Liver (tissue), 9 donors: ENCODE data around the gene FIBP. TPM values are rescaled to one million over a fixed set of nuclear protein-coding genes. Genes with fewer than 3 reads are reported as not detected.
"Not testable (repeated sequence)": the region's sequence is repeated elsewhere in the genome, so short reads cannot be mapped to it uniquely, and the experiment has no call there.

Source experiments
- DNase-seq: peaks from one replicate; pipeline ENCODE4 v3.0.0-alpha.2; 2017; ENCODE audit warnings: low spot score
- H3K27ac ChIP-seq, 2 donors: one replicate each; pipeline ENCODE4 v1.7.0; 2013; ENCODE audit warnings: inconsistent platforms in 2 of 2, low read length in 2 of 2, control low read depth in 1 of 2, low read depth in 1 of 2, mild to moderate bottlenecking in 1 of 2
- H3K27me3 ChIP-seq, 4 donors: one replicate each; pipeline versions ENCODE4 v1.6.1 to v1.7.0; 2013; ENCODE audit warnings: low read length in 3 of 4, inconsistent platforms in 1 of 4, mild to moderate bottlenecking in 1 of 4, moderate library complexity in 1 of 4; ENCODE audit not compliant: control insufficient read depth in 4 of 4, insufficient read depth in 4 of 4
- H3K36me3 ChIP-seq, 4 donors: one replicate each; pipeline versions ENCODE4 v1.6.1 to v1.7.0; 2013; ENCODE audit warnings: low read length in 3 of 4, mild to moderate bottlenecking in 3 of 4, low read depth in 1 of 4, moderate library complexity in 1 of 4; ENCODE audit not compliant: control insufficient read depth in 4 of 4, insufficient read depth in 3 of 4
- H3K4me1 ChIP-seq, 4 donors: one replicate each; pipeline versions ENCODE4 v1.6.1 to v1.7.0; 2013; ENCODE audit warnings: low read length in 3 of 4, mild to moderate bottlenecking in 3 of 4, moderate library complexity in 1 of 4; ENCODE audit not compliant: control insufficient read depth in 4 of 4, insufficient read depth in 4 of 4
- H3K4me3 ChIP-seq, 3 donors: one replicate each; pipeline versions ENCODE4 v1.6.1 to v1.7.0; 2013; ENCODE audit warnings: low read length in 3 of 3, control low read depth in 1 of 3, low read depth in 1 of 3, mild to moderate bottlenecking in 1 of 3
- H3K9ac ChIP-seq, 2 donors: one replicate each; pipeline ENCODE4 v1.7.0; 2013; ENCODE audit warnings: low read length in 2 of 2, mild to moderate bottlenecking in 2 of 2, moderate library complexity in 2 of 2, control low read depth in 1 of 2, low read depth in 1 of 2
- H3K9me3 ChIP-seq, 4 donors: one replicate each; pipeline versions ENCODE4 v1.6.1 to v1.7.0; 2013; ENCODE audit warnings: low read length in 3 of 4; ENCODE audit not compliant: control insufficient read depth in 4 of 4
- EGR1 ChIP-seq, 2 donors: IDR thresholded peaks; 2 replicates each; pipeline ENCODE4 v1.6.1; 2016 to 2018; ENCODE audit warnings: antibody characterized with exemption in 2 of 2, low read depth in 2 of 2
- HNF4A ChIP-seq, 2 donors: conservative IDR thresholded peaks; 2 replicates each; pipeline ENCODE4 v1.6.1; 2016; ENCODE audit warnings: antibody characterized with exemption in 2 of 2, mild to moderate bottlenecking in 2 of 2
- HNF4G ChIP-seq: IDR thresholded peaks from 2 replicates; pipeline ENCODE4 v1.6.1; 2016; ENCODE audit warnings: antibody characterized with exemption
- MAX ChIP-seq: IDR thresholded peaks from 2 replicates; pipeline ENCODE4 v1.6.1; 2016; ENCODE audit warnings: antibody characterized with exemption
- NR2F2 ChIP-seq: IDR thresholded peaks from 2 replicates; pipeline ENCODE4 v1.6.1; 2016; ENCODE audit warnings: antibody characterized with exemption
- RAD21 ChIP-seq, 2 donors: IDR thresholded peaks; 2 replicates each; pipeline ENCODE4 v1.6.1; 2016; ENCODE audit warnings: antibody characterized with exemption in 2 of 2, mild to moderate bottlenecking in 2 of 2
- ZBTB33 ChIP-seq: IDR thresholded peaks from 2 replicates; pipeline ENCODE4 v1.6.1; 2016; ENCODE audit warnings: antibody characterized with exemption
- WGBS: extraction: QIAGEN DNeasy Blood & Tissue Kit; methylation state at CpG from one replicate; pipeline ENCODE4 v1.1.7; 2013; 5-methylcytosine and 5-hydroxymethylcytosine counted together
- polyA plus RNA-seq, 2 donors: library from polyadenylated mRNA; stranded (reverse) in 1 of 2; unstranded in 1 of 2; fragments of 200-250 nt in 1 of 2; fragments of >200 nt in 1 of 2; fragmentation: Nextera tagmentation in 1 of 2; extraction: Ambion mirVana in 1 of 2; gene quantifications; one replicate each; pipeline versions ENCODE4 v1.2.1 to v1.2.3, GENCODE V29; 2013 to 2015
- total RNA-seq, 2 donors: library from RNA; depleted of rRNA; stranded (reverse); fragments of >200 nt; gene quantifications; one replicate each; pipeline ENCODE4 v1.2.3, GENCODE V29; 2014
- TF ChIP-seq, protein P1 (sequence below): fragments of 150-350 bp; IDR thresholded peaks from 2 replicates; pipeline ENCODE4 v1.5.1; 2017; ENCODE audit warnings: improper control_type of control experiment, low read depth, low read length; ENCODE audit not compliant: missing input control
- TF ChIP-seq, protein P2 (sequence below): IDR thresholded peaks from 2 replicates; pipeline ENCODE4 v1.6.1; 2016; ENCODE audit warnings: antibody characterized with exemption, mild to moderate bottlenecking
- donor health status: healthy.
- donor health status: healthy.
- donor health status: healthy.
- donor health status: healthy.
- donor health status: healthy.

The FIBP gene
- total and polyA plus RNA-seq, 4 donors: 23.7 to 45.4 (median 29.1) TPM

- H3K36me3 ChIP-seq: peaks cover 13 to 31% (median 16%) of the 10 kb centered on the region in 4 donors
- no peak overlapping the region for H3K9ac ChIP-seq
- H3K4me1 ChIP-seq: peaks cover 0 to 4% (median under 1%) of the 10 kb centered on the region in 4 donors
- no peak overlapping the region for H3K27ac ChIP-seq
- no peak for DNase-seq
- H3K4me3 ChIP-seq: no peak overlapping the region
- 81% methylated on average over 20 of the region's 20 CpGs for WGBS
- H3K9me3 ChIP-seq: peaks cover 0 to 7% (median 2%) of the 10 kb centered on the region in 4 donors
- no peaks in the 10 kb centered on the region for H3K27me3 ChIP-seq
- no peak for TF ChIP-seq EGR1 (IDR thresholded peaks at IDR 0.05; ENCODE audit: low read depth in 2 of 2)
- no peak for TF ChIP-seq ZBTB33
These were observed 37.8 kb downstream of the FIBP start for GRCh38 chr11:65850217-65851082.

DNA sequence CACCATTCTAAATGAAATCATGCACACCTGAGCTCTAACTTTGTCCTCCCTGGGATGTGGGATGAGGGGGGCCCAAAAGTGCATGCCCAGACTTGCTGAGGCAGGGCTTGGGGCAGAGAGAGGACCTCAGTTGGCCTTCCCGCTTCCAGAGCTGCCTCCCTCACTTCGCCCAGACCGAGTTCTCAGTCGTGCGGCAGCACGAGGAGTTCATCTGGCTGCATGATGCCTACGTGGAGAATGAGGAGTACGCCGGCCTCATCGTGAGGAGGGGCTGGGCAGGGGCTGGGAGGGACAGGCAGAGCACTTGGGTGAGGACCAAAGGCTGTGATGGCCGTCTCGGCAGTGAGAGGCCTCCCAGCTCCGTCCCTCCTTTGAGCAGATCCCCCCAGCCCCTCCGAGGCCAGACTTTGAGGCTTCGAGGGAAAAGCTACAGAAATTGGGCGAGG, 38.5 kb downstream of the FIBP start:
- Histone ChIP-seq H3K4me3 (no peak overlapping the region), H3K4me1 (no peaks in the 10 kb centered on the region), H3K27me3 (no peaks in the 10 kb centered on the region), H3K9me3 (peaks cover 0 to 7% (median 2%) of the 10 kb centered on the region in 4 donors), H3K36me3 (peaks cover 9 to 25% (median 13%) of the 10 kb centered on the region in 4 donors), H3K9ac (no peak overlapping the region), H3K27ac (no peak overlapping the region)
- DNase-seq: no peak
- whole genome bisulfite sequencing: 56% methylated on average over 16 of the region's 16 CpGs
- TF ChIP-seq RAD21 (IDR thresholded peaks at IDR 0.05) (no peak), HNF4A (conservative IDR thresholded peaks at IDR 0.05) (no peak), MAX (no peak)

- Histone ChIP-seq H3K27ac (no peak overlapping the region), H3K9ac (no peak overlapping the region), H3K36me3 (peaks cover 8 to 20% (median 11%) of the 10 kb centered on the region in 4 donors), H3K4me1 (no peaks in the 10 kb centered on the region), H3K27me3 (no peaks in the 10 kb centered on the region), H3K4me3 (no peak overlapping the region), H3K9me3 (peaks cover 0 to 7% (median 2%) of the 10 kb centered on the region in 4 donors)
- DNase-seq: no peak
- TF ChIP-seq NR2F2 (no peak), EGR1 (IDR thresholded peaks at IDR 0.05; ENCODE audit: low read depth in 2 of 2) (no peak), HNF4G (no peak)
- TF ChIP-seq, protein P1, sequence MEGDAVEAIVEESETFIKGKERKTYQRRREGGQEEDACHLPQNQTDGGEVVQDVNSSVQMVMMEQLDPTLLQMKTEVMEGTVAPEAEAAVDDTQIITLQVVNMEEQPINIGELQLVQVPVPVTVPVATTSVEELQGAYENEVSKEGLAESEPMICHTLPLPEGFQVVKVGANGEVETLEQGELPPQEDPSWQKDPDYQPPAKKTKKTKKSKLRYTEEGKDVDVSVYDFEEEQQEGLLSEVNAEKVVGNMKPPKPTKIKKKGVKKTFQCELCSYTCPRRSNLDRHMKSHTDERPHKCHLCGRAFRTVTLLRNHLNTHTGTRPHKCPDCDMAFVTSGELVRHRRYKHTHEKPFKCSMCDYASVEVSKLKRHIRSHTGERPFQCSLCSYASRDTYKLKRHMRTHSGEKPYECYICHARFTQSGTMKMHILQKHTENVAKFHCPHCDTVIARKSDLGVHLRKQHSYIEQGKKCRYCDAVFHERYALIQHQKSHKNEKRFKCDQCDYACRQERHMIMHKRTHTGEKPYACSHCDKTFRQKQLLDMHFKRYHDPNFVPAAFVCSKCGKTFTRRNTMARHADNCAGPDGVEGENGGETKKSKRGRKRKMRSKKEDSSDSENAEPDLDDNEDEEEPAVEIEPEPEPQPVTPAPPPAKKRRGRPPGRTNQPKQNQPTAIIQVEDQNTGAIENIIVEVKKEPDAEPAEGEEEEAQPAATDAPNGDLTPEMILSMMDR: no peak
- TF ChIP-seq, protein P2, sequence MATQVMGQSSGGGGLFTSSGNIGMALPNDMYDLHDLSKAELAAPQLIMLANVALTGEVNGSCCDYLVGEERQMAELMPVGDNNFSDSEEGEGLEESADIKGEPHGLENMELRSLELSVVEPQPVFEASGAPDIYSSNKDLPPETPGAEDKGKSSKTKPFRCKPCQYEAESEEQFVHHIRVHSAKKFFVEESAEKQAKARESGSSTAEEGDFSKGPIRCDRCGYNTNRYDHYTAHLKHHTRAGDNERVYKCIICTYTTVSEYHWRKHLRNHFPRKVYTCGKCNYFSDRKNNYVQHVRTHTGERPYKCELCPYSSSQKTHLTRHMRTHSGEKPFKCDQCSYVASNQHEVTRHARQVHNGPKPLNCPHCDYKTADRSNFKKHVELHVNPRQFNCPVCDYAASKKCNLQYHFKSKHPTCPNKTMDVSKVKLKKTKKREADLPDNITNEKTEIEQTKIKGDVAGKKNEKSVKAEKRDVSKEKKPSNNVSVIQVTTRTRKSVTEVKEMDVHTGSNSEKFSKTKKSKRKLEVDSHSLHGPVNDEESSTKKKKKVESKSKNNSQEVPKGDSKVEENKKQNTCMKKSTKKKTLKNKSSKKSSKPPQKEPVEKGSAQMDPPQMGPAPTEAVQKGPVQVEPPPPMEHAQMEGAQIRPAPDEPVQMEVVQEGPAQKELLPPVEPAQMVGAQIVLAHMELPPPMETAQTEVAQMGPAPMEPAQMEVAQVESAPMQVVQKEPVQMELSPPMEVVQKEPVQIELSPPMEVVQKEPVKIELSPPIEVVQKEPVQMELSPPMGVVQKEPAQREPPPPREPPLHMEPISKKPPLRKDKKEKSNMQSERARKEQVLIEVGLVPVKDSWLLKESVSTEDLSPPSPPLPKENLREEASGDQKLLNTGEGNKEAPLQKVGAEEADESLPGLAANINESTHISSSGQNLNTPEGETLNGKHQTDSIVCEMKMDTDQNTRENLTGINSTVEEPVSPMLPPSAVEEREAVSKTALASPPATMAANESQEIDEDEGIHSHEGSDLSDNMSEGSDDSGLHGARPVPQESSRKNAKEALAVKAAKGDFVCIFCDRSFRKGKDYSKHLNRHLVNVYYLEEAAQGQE: no peak
- 63% methylated on average over 8 of the region's 8 CpGs for WGBS
These were observed 38.9 kb downstream of the FIBP start for GRCh38 chr11:65849366-65849765.

- DNase-seq, H3K27ac ChIP-seq, H3K4me1 ChIP-seq, H3K27me3 ChIP-seq, H3K4me3 ChIP-seq, H3K9me3 ChIP-seq, H3K9ac ChIP-seq: not testable (repeated sequence)
- peaks cover 3 to 14% (median 5%) of the 10 kb centered on the region in 4 donors for H3K36me3 ChIP-seq
- whole genome bisulfite sequencing: 63% methylated on average over 7 of the region's 7 CpGs
These were observed 39.6 kb downstream of the FIBP start for GRCh38 chr11:65848693-65849092.
